ENCODE results near the gene WLS.

The WLS gene

GRCh38 chr1:68111519-68112436 lies 120.5 kb downstream of the WLS start:
- TF ChIP-seq CTCF (conservative IDR thresholded peaks at IDR 0.05; ENCODE audit: low read depth, low read length), result peak; percentile 86
- H3K4me3 ChIP-seq (ENCODE audit: low read depth, low read length), result no peak overlapping the region
- peak; percentile 95 for DNase-seq (ENCODE audit: low read depth)

- no peak for TF ChIP-seq CTCF (conservative IDR thresholded peaks at IDR 0.05; ENCODE audit: low read depth, low read length)
- H3K4me3 ChIP-seq (ENCODE audit: low read depth, low read length), result no peak overlapping the region
- peak; percentile 44 for DNase-seq (ENCODE audit: low read depth)
Observed at GRCh38 chr1:68107771-68108170, 124.6 kb downstream of the WLS start.

- peak; percentile 83 for DNase-seq (ENCODE audit: low read depth)
- TF ChIP-seq CTCF (conservative IDR thresholded peaks at IDR 0.05; ENCODE audit: low read depth, low read length), result no peak
- no peak overlapping the region for H3K4me3 ChIP-seq (ENCODE audit: low read depth, low read length)
Observed at GRCh38 chr1:68103884-68104554, 128.3 kb downstream of the WLS start.

GRCh38 chr1:68103011-68103545 lies 129.2 kb downstream of the WLS start:
- no peak for DNase-seq (ENCODE audit: low read depth)
- TF ChIP-seq CTCF (conservative IDR thresholded peaks at IDR 0.05; ENCODE audit: low read depth, low read length), result no peak
- no peak overlapping the region for H3K4me3 ChIP-seq (ENCODE audit: low read depth, low read length)

- H3K4me3 ChIP-seq (ENCODE audit: low read depth, low read length), result no peak overlapping the region
- DNase-seq (ENCODE audit: low read depth), result no peak
- TF ChIP-seq CTCF (conservative IDR thresholded peaks at IDR 0.05; ENCODE audit: low read depth, low read length), result no peak
Observed at GRCh38 chr1:68101829-68102228, 130.5 kb downstream of the WLS start.

- DNase-seq (ENCODE audit: low read depth), result no peak
- no peak overlapping the region for H3K4me3 ChIP-seq (ENCODE audit: low read depth, low read length)
- no peak for TF ChIP-seq CTCF (conservative IDR thresholded peaks at IDR 0.05; ENCODE audit: low read depth, low read length)
Observed at GRCh38 chr1:68100571-68100970, 131.8 kb downstream of the WLS start.

Data from choroid plexus epithelial cell (primary cell).